Measurements from ENCODE around the gene TEX2.

Gene TEX2

GRCh38 chr17:64152428-64153125 is 110.5 kb downstream of the TEX2 start:
- no peak overlapping the region for H4K91ac ChIP-seq (ENCODE audit: low read length)
- H3K4me3 ChIP-seq (ENCODE audit: insufficient read depth in 1 of 2, low read depth in 1 of 2, low read length in 2 of 2), result no peak overlapping the region
- no peak overlapping the region for H4K8ac ChIP-seq (ENCODE audit: low read length)
- no peak overlapping the region for H3K9ac ChIP-seq (ENCODE audit: low read length)
- WGBS, result 97% methylated on average over 5 of the region's 7 CpGs
- H2BK15ac ChIP-seq (ENCODE audit: low read depth, poor library complexity, severe bottlenecking), result no peak overlapping the region
- no peaks in the 10 kb centered on the region for H3K79me1 ChIP-seq (replicated peaks; ENCODE audit: low read length, poor library complexity, severe bottlenecking)
- H3K4ac ChIP-seq (ENCODE audit: low read depth in 1 of 2, low read length in 2 of 2), result no peak overlapping the region
- peaks cover 5% of the 10 kb centered on the region for H3K4me1 ChIP-seq (ENCODE audit: control insufficient read depth, insufficient read depth, low read depth, low read length)
- H2AK5ac ChIP-seq (ENCODE audit: low read length, severe bottlenecking), result no peak overlapping the region
- H2BK5ac ChIP-seq (ENCODE audit: low read depth, low read length, poor library complexity, severe bottlenecking), result no peak overlapping the region
- peaks cover 7 to 56% of the 10 kb centered on the region in 2 experiments for H3K36me3 ChIP-seq (ENCODE audit: control insufficient read depth in 1 of 2, insufficient read depth in 2 of 2, low read depth in 1 of 2, low read length in 2 of 2)
- no peak overlapping the region for H3K18ac ChIP-seq (ENCODE audit: low read depth in 1 of 2, low read length in 2 of 2)
- H3K27me3 ChIP-seq (ENCODE audit: control insufficient read depth in 1 of 2, insufficient read depth in 1 of 2, low read length in 2 of 2), result no peaks in the 10 kb centered on the region
- H3K9me3 ChIP-seq (ENCODE audit: control insufficient read depth, low read length), result no peaks in the 10 kb centered on the region
- H3K4me2 ChIP-seq (ENCODE audit: low read length, poor library complexity, severe bottlenecking), result no peak overlapping the region
- H3K27ac ChIP-seq (ENCODE audit: low read length, poor library complexity, severe bottlenecking), result no peak overlapping the region
- no peak overlapping the region for H3K14ac ChIP-seq (ENCODE audit: low read length in 2 of 2)
- no peak overlapping the region for H2BK12ac ChIP-seq (ENCODE audit: low read length in 2 of 2)
- H3K23ac ChIP-seq (ENCODE audit: low read length in 2 of 2), result no peak overlapping the region
- no peak overlapping the region for H2BK120ac ChIP-seq (ENCODE audit: low read depth, low read length)
- H2AFZ ChIP-seq (ENCODE audit: low read depth, low read length), result no peak overlapping the region
- no peak for DNase-seq

DNA sequence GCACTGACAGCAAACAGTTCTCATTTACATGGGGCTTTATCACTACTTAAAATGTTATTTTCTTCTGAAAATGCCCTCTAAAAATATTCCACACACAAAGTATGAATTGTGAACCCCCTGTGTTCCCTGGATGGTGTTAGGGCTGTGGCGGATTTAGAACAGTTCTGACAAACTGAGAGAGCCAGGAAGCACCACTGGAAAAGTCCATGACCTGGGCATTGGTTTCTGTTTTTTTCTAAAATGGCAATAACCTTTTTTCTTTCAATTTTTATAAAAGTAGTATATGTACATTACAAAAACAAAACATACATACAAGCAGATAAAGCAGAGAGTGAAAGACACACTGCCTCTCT is 112.1 kb downstream of the TEX2 start:
- no peak overlapping the region for H3K23ac ChIP-seq (ENCODE audit: low read length in 2 of 2)
- H3K9me3 ChIP-seq (ENCODE audit: control insufficient read depth, low read length), result no peaks in the 10 kb centered on the region
- no peak overlapping the region for H2BK5ac ChIP-seq (ENCODE audit: low read depth, low read length, poor library complexity, severe bottlenecking)
- H2BK120ac ChIP-seq (ENCODE audit: low read depth, low read length), result no peak overlapping the region
- H2AFZ ChIP-seq (ENCODE audit: low read depth, low read length), result no peak overlapping the region
- H3K27me3 ChIP-seq (ENCODE audit: control insufficient read depth in 1 of 2, insufficient read depth in 1 of 2, low read length in 2 of 2), result no peaks in the 10 kb centered on the region
- H3K9ac ChIP-seq (ENCODE audit: low read length), result no peak overlapping the region
- no peak overlapping the region for H3K4ac ChIP-seq (ENCODE audit: low read depth in 1 of 2, low read length in 2 of 2)
- no peak for DNase-seq
- H2BK15ac ChIP-seq (ENCODE audit: low read depth, poor library complexity, severe bottlenecking), result no peak overlapping the region
- no peak overlapping the region for H3K27ac ChIP-seq (ENCODE audit: low read length, poor library complexity, severe bottlenecking)
- peaks cover 7 to 60% of the 10 kb centered on the region in 2 experiments for H3K36me3 ChIP-seq (ENCODE audit: control insufficient read depth in 1 of 2, insufficient read depth in 2 of 2, low read depth in 1 of 2, low read length in 2 of 2)
- H3K4me3 ChIP-seq (ENCODE audit: insufficient read depth in 1 of 2, low read depth in 1 of 2, low read length in 2 of 2), result no peak overlapping the region
- no peak overlapping the region for H3K14ac ChIP-seq (ENCODE audit: low read length in 2 of 2)
- no peaks in the 10 kb centered on the region for H3K79me1 ChIP-seq (replicated peaks; ENCODE audit: low read length, poor library complexity, severe bottlenecking)
- WGBS, result no CpG with 5 or more reads among the region's 1 CpG
- no peak overlapping the region for H2BK12ac ChIP-seq (ENCODE audit: low read length in 2 of 2)
- peaks cover 8% of the 10 kb centered on the region for H3K4me1 ChIP-seq (ENCODE audit: control insufficient read depth, insufficient read depth, low read depth, low read length)
- H2AK5ac ChIP-seq (ENCODE audit: low read length, severe bottlenecking), result no peak overlapping the region
- H4K8ac ChIP-seq (ENCODE audit: low read length), result no peak overlapping the region
- no peak overlapping the region for H4K91ac ChIP-seq (ENCODE audit: low read length)
- H3K18ac ChIP-seq (ENCODE audit: low read depth in 1 of 2, low read length in 2 of 2), result no peak overlapping the region
- no peak overlapping the region for H3K4me2 ChIP-seq (ENCODE audit: low read length, poor library complexity, severe bottlenecking)

GRCh38 chr17:64150237-64151015 is 112.6 kb downstream of the TEX2 start:
- H3K4me3 ChIP-seq (ENCODE audit: insufficient read depth in 1 of 2, low read depth in 1 of 2, low read length in 2 of 2), result no peak overlapping the region
- no peak overlapping the region for H2BK5ac ChIP-seq (ENCODE audit: low read depth, low read length, poor library complexity, severe bottlenecking)
- 96% methylated on average over 5 of the region's 5 CpGs for WGBS
- no peak overlapping the region for H2BK120ac ChIP-seq (ENCODE audit: low read depth, low read length)
- H3K36me3 ChIP-seq (ENCODE audit: control insufficient read depth in 1 of 2, insufficient read depth in 2 of 2, low read depth in 1 of 2, low read length in 2 of 2), result peaks cover 7 to 60% of the 10 kb centered on the region in 2 experiments
- H3K9ac ChIP-seq (ENCODE audit: low read length), result no peak overlapping the region
- H3K79me1 ChIP-seq (replicated peaks; ENCODE audit: low read length, poor library complexity, severe bottlenecking), result no peaks in the 10 kb centered on the region
- no peak overlapping the region for H4K8ac ChIP-seq (ENCODE audit: low read length)
- no peak overlapping the region for H2AK5ac ChIP-seq (ENCODE audit: low read length, severe bottlenecking)
- no peak overlapping the region for H2BK15ac ChIP-seq (ENCODE audit: low read depth, poor library complexity, severe bottlenecking)
- H3K18ac ChIP-seq (ENCODE audit: low read depth in 1 of 2, low read length in 2 of 2), result no peak overlapping the region
- no peak overlapping the region for H2AFZ ChIP-seq (ENCODE audit: low read depth, low read length)
- no peak overlapping the region for H3K4me2 ChIP-seq (ENCODE audit: low read length, poor library complexity, severe bottlenecking)
- H3K27me3 ChIP-seq (ENCODE audit: control insufficient read depth in 1 of 2, insufficient read depth in 1 of 2, low read length in 2 of 2), result no peaks in the 10 kb centered on the region
- no peaks in the 10 kb centered on the region for H3K9me3 ChIP-seq (ENCODE audit: control insufficient read depth, low read length)
- no peak overlapping the region for H4K91ac ChIP-seq (ENCODE audit: low read length)
- H3K27ac ChIP-seq (ENCODE audit: low read length, poor library complexity, severe bottlenecking), result no peak overlapping the region
- no peak overlapping the region for H3K23ac ChIP-seq (ENCODE audit: low read length in 2 of 2)
- H3K4ac ChIP-seq (ENCODE audit: low read depth in 1 of 2, low read length in 2 of 2), result no peak overlapping the region
- H3K4me1 ChIP-seq (ENCODE audit: control insufficient read depth, insufficient read depth, low read depth, low read length), result peaks cover 6% of the 10 kb centered on the region
- no peak overlapping the region for H3K14ac ChIP-seq (ENCODE audit: low read length in 2 of 2)
- DNase-seq, result no peak
- no peak overlapping the region for H2BK12ac ChIP-seq (ENCODE audit: low read length in 2 of 2)

- H3K79me1 ChIP-seq (replicated peaks; ENCODE audit: low read length, poor library complexity, severe bottlenecking), result no peaks in the 10 kb centered on the region
- no peak overlapping the region for H3K4ac ChIP-seq (ENCODE audit: low read depth in 1 of 2, low read length in 2 of 2)
- over 99% methylated on average over 3 of the region's 6 CpGs for WGBS
- H3K9me3 ChIP-seq (ENCODE audit: control insufficient read depth, low read length), result no peaks in the 10 kb centered on the region
- no peak overlapping the region for H2BK12ac ChIP-seq (ENCODE audit: low read length in 2 of 2)
- H2AFZ ChIP-seq (ENCODE audit: low read depth, low read length), result no peak overlapping the region
- no peak overlapping the region for H3K4me2 ChIP-seq (ENCODE audit: low read length, poor library complexity, severe bottlenecking)
- no peak overlapping the region for H2BK15ac ChIP-seq (ENCODE audit: low read depth, poor library complexity, severe bottlenecking)
- H3K23ac ChIP-seq (ENCODE audit: low read length in 2 of 2), result no peak overlapping the region
- no peak overlapping the region for H3K27ac ChIP-seq (ENCODE audit: low read length, poor library complexity, severe bottlenecking)
- H3K9ac ChIP-seq (ENCODE audit: low read length), result no peak overlapping the region
- DNase-seq, result no peak
- peaks cover 6% of the 10 kb centered on the region for H3K4me1 ChIP-seq (ENCODE audit: control insufficient read depth, insufficient read depth, low read depth, low read length)
- no peak overlapping the region for H4K8ac ChIP-seq (ENCODE audit: low read length)
- no peak overlapping the region for H4K91ac ChIP-seq (ENCODE audit: low read length)
- H3K4me3 ChIP-seq (ENCODE audit: insufficient read depth in 1 of 2, low read depth in 1 of 2, low read length in 2 of 2), result no peak overlapping the region
- no peak overlapping the region for H2BK5ac ChIP-seq (ENCODE audit: low read depth, low read length, poor library complexity, severe bottlenecking)
- H3K36me3 ChIP-seq (ENCODE audit: control insufficient read depth in 1 of 2, insufficient read depth in 2 of 2, low read depth in 1 of 2, low read length in 2 of 2), result peaks cover 0 to 59% of the 10 kb centered on the region in 2 experiments
- H3K27me3 ChIP-seq (ENCODE audit: control insufficient read depth in 1 of 2, insufficient read depth in 1 of 2, low read length in 2 of 2), result no peaks in the 10 kb centered on the region
- no peak overlapping the region for H2BK120ac ChIP-seq (ENCODE audit: low read depth, low read length)
- H3K14ac ChIP-seq (ENCODE audit: low read length in 2 of 2), result no peak overlapping the region
- H2AK5ac ChIP-seq (ENCODE audit: low read length, severe bottlenecking), result no peak overlapping the region
- no peak overlapping the region for H3K18ac ChIP-seq (ENCODE audit: low read depth in 1 of 2, low read length in 2 of 2)
These were observed 113.9 kb downstream of the TEX2 start for GRCh38 chr17:64149196-64149595.
